ENCODE data around the gene MUC4.
A peak's percentile ranks its signal among the peaks of the same experiment; 100 is the strongest.
"Not testable (repeated sequence)": the region's sequence is repeated elsewhere in the genome, so short reads cannot be mapped to it uniquely, and the experiment has no call there.

Gene MUC4

GRCh38 chr3:195802261-195802701, 9.4 kb downstream of the MUC4 start:
- Histone ChIP-seq H3K9me3 (ENCODE audit: control insufficient read depth in 2 of 2, low read length in 2 of 2) (no peaks in the 10 kb centered on the region), H3K4me3 (ENCODE audit: low read length in 2 of 2) (peak overlapping the region; percentile 50 to 71), H3K9ac (ENCODE audit: low read length in 2 of 2) (peak overlapping the region in 1 of 2 donors; percentile 52), H3K27ac (ENCODE audit: low read length) (peak overlapping the region; percentile 49), H3K36me3 (ENCODE audit: control insufficient read depth in 2 of 2, insufficient read depth in 2 of 2, low read length in 2 of 2) (no peaks in the 10 kb centered on the region), H3K4me1 (ENCODE audit: control insufficient read depth, insufficient read depth, low read length) (peaks cover 14% of the 10 kb centered on the region), H3K27me3 (ENCODE audit: control insufficient read depth in 1 of 2, insufficient read depth in 2 of 2, low read length in 2 of 2) (no peaks in the 10 kb centered on the region)

DNA sequence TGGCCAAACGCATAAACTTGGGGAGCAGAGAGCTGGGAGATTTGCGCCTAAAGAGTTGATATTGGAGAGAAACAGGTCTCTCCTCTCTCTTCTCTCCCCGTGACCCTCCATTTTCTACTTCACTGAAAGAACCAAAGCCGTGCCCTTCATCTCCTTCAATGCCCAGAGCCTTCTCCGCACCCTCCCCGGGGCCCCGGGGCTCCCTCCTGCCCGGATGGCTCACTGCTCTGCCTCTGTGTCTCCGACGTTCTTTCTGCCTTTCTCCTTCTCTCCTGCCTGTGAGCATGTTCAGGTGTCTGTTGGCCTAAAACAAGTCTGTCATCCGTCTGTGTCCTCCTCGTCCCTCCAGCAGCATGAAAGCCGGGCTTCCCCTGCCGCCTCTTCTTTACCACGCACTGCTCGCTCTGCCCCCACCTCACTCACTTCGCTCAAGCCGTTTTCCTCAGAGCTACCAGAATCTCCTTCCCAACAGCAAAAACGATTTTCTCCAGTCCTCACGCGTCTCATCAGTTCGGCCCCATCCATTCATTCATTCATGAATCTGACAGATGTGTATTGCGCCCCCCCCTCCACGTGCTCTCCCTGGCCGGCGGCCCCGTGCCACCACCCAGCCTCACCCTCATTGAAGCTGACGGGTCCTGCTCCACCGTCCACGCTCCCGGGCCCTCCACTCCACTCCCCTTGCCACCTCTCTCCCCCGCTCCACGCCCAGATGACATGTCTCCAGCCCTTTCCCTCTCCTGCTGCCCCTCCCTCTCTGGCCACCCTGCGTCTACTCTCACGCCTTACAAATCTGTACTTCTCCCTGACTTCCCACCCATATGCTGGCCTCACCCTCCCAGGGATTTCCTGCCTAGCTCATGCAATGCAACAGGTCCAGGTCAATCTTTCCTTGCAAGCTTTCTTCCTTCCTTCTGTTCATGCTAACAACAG, 10.2 kb downstream of the MUC4 start:
- Histone ChIP-seq H3K9ac (ENCODE audit: low read length in 2 of 2) (no peak overlapping the region), H3K27me3 (ENCODE audit: control insufficient read depth in 1 of 2, insufficient read depth in 2 of 2, low read length in 2 of 2) (no peaks in the 10 kb centered on the region), H3K9me3 (ENCODE audit: control insufficient read depth in 2 of 2, low read length in 2 of 2) (no peaks in the 10 kb centered on the region), H3K4me3 (ENCODE audit: low read length in 2 of 2) (no peak overlapping the region), H3K4me1 (ENCODE audit: control insufficient read depth, insufficient read depth, low read length) (peaks cover 14% of the 10 kb centered on the region), H3K36me3 (ENCODE audit: control insufficient read depth in 2 of 2, insufficient read depth in 2 of 2, low read length in 2 of 2) (no peaks in the 10 kb centered on the region), H3K27ac (ENCODE audit: low read length) (no peak overlapping the region)

DNA sequence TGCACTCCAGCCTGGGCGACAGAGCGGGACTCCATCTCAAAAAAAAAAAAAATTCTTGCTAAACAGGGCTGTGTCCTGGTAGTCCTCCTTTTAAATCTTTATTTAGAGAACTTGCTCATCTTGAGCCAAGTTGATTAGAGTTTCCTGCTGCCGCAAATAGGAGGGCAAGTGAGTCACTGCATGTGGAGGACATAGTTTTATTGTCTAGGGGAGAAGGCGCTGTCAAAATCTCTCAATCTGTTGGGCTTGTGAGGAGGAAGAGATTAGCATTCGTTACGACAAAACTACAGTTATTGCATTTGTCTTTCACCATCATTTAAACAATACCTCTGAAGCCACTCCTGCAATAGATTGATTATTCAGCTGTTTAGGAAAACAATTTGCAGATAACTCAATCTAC, 11.5 kb downstream of the MUC4 start:
- no peak overlapping the region for H3K9ac ChIP-seq (ENCODE audit: low read length in 2 of 2)
- H3K36me3 ChIP-seq (ENCODE audit: control insufficient read depth in 2 of 2, insufficient read depth in 2 of 2, low read length in 2 of 2), result no peaks in the 10 kb centered on the region
- H3K27ac ChIP-seq (ENCODE audit: low read length), result no peak overlapping the region
- H3K9me3 ChIP-seq (ENCODE audit: control insufficient read depth in 2 of 2, low read length in 2 of 2), result no peaks in the 10 kb centered on the region
- no peaks in the 10 kb centered on the region for H3K27me3 ChIP-seq (ENCODE audit: control insufficient read depth in 1 of 2, insufficient read depth in 2 of 2, low read length in 2 of 2)
- H3K4me1 ChIP-seq (ENCODE audit: control insufficient read depth, insufficient read depth, low read length), result peaks cover 14% of the 10 kb centered on the region
- H3K4me3 ChIP-seq (ENCODE audit: low read length in 2 of 2), result no peak overlapping the region

DNA sequence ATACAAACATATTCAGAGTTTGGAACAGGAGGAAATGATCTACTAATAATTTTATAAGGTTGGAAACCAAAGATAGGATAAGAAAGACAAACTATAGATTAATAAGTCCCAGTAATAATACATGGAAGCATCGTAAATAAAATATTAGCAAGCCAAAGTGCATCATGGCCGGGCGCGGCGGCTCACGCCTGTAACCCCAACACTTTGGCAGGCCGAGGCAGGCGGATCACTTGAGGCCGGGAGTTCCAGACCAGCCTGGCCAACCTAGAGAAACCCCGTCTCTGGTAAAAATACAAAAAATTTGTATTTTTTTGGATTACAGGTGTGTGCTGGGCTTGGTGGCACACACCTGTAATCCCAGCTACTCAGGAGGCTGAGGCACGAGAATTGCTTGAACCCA, 14.9 kb downstream of the MUC4 start:
- Histone ChIP-seq H3K4me3 (ENCODE audit: low read length in 2 of 2) (no peak overlapping the region), H3K4me1 (ENCODE audit: control insufficient read depth, insufficient read depth, low read length) (peaks cover 1% of the 10 kb centered on the region), H3K27ac (ENCODE audit: low read length) (no peak overlapping the region), H3K9me3 (ENCODE audit: control insufficient read depth in 2 of 2, low read length in 2 of 2) (peaks cover 0 to 2% of the 10 kb centered on the region in 2 donors), H3K27me3 (ENCODE audit: control insufficient read depth in 1 of 2, insufficient read depth in 2 of 2, low read length in 2 of 2) (no peaks in the 10 kb centered on the region), H3K9ac (ENCODE audit: low read length in 2 of 2) (no peak overlapping the region), H3K36me3 (ENCODE audit: control insufficient read depth in 2 of 2, insufficient read depth in 2 of 2, low read length in 2 of 2) (no peaks in the 10 kb centered on the region)

DNA sequence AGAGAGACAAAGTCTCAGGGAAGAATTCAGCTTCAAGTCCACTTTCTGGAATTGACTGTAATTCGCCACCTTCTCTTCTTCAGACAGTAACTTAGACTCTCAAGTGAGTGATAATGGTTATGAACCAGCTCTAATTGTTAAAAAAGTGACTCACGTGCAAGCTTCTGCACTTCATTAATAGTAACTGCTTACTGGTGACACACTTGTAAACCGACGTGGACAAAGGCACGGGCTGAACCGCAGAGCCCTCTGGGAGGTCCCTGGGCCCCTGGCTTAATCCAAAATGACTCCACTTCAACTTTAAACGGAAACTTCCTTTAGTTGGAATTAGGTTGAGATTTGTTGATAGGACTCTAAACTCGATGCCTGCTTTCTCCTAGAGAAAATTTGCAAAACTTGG, 17.0 kb downstream of the MUC4 start:
- Histone ChIP-seq H3K27ac (ENCODE audit: low read length) (no peak overlapping the region), H3K9me3 (ENCODE audit: control insufficient read depth in 2 of 2, low read length in 2 of 2) (peaks cover 2 to 3% of the 10 kb centered on the region in 2 donors), H3K27me3 (ENCODE audit: control insufficient read depth in 1 of 2, insufficient read depth in 2 of 2, low read length in 2 of 2) (peaks cover 0 to 2% of the 10 kb centered on the region in 2 donors)

DNA sequence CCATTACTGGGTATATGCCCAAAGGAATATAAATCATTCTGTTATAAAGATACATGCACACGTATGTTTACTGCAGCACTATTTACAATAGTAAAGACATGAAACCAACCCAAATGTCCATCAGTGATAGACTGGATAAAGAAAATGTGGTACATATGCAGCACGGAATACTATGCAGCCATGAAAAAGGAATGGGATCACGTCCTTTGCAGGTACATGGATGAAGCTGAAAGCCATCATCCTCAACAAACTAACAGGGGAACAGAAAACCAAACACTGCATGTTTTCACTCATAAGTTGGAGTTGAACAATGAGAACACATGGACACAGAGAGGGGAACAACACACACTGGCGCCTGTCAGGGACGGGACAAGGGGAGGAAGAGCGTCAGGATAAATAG, 19.1 kb downstream of the MUC4 start:
- not testable (repeated sequence) for H3K27ac ChIP-seq (ENCODE audit: low read length); H3K9me3 ChIP-seq (ENCODE audit: control insufficient read depth in 2 of 2, low read length in 2 of 2); H3K9ac ChIP-seq (ENCODE audit: low read length in 2 of 2); H3K4me3 ChIP-seq (ENCODE audit: low read length in 2 of 2); H3K36me3 ChIP-seq (ENCODE audit: control insufficient read depth in 2 of 2, insufficient read depth in 2 of 2, low read length in 2 of 2); H3K27me3 ChIP-seq (ENCODE audit: control insufficient read depth in 1 of 2, insufficient read depth in 2 of 2, low read length in 2 of 2); H3K4me1 ChIP-seq (ENCODE audit: control insufficient read depth, insufficient read depth, low read length)

More for the DNA sequence above, 17.0 kb downstream of the MUC4 start:
- Histone ChIP-seq H3K36me3 (ENCODE audit: control insufficient read depth in 2 of 2, insufficient read depth in 2 of 2, low read length in 2 of 2) (no peaks in the 10 kb centered on the region), H3K4me3 (ENCODE audit: low read length in 2 of 2) (no peak overlapping the region), H3K9ac (ENCODE audit: low read length in 2 of 2) (no peak overlapping the region), H3K4me1 (ENCODE audit: control insufficient read depth, insufficient read depth, low read length) (no peaks in the 10 kb centered on the region)

GRCh38 chr3:195790901-195791300, 20.8 kb downstream of the MUC4 start:
- Histone ChIP-seq H3K9me3 (ENCODE audit: control insufficient read depth in 2 of 2, low read length in 2 of 2) (peaks cover 2 to 3% of the 10 kb centered on the region in 2 donors), H3K27ac (ENCODE audit: low read length) (no peak overlapping the region), H3K36me3 (ENCODE audit: control insufficient read depth in 2 of 2, insufficient read depth in 2 of 2, low read length in 2 of 2) (no peaks in the 10 kb centered on the region), H3K4me3 (ENCODE audit: low read length in 2 of 2) (no peak overlapping the region), H3K27me3 (ENCODE audit: control insufficient read depth in 1 of 2, insufficient read depth in 2 of 2, low read length in 2 of 2) (peaks cover 0 to 4% of the 10 kb centered on the region in 2 donors), H3K9ac (ENCODE audit: low read length in 2 of 2) (no peak overlapping the region), H3K4me1 (ENCODE audit: control insufficient read depth, insufficient read depth, low read length) (no peaks in the 10 kb centered on the region)

DNA sequence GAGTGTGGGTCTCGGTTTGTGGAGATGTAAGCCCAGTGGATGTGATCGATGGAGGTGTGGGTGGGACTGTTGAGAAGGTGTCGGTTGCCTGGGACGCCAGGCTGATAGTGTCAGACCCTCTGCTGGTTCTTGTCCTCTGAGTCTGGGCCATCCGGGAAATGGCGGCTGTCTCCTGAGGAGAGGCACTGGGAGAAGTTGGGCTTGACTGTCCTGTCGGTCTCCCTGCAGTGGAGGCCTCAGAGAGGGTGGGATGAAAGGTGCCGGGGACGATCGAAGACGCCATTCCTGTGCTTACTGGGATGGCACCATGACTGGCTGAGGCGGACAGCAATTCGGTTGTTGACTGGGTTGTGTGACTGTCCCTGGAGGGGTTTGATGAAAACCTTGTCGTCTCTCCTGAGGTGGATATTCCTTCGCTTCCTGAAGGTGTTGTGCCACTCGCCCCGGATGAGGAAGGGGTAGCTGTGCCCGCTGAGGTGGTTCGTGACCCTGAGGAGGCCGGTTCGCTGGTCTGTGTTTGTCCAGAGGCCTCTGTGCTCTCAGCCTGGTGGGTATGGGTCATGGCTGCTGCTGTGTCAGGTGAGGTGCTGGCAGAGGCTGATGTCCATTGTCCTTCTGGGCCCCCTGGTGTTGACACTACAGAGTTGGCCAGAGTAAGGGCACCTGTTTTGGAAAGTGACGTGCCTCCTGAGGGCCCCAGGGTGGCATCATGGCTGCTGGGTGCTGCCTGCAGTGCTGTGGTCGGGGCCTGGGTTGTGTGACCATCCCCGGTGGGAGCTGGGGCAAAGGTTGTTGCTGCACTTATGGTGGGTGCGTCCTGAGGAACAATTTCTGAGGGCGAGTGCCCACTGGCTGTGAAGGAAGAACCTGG, 22.8 kb downstream of the MUC4 start:
- no peak overlapping the region for H3K27ac ChIP-seq (ENCODE audit: low read length)
- no peaks in the 10 kb centered on the region for H3K36me3 ChIP-seq (ENCODE audit: control insufficient read depth in 2 of 2, insufficient read depth in 2 of 2, low read length in 2 of 2)

GRCh38 chr3:195785781-195786405, 25.8 kb downstream of the MUC4 start:
- H3K9me3 ChIP-seq (ENCODE audit: control insufficient read depth in 2 of 2, low read length in 2 of 2); H3K27me3 ChIP-seq (ENCODE audit: control insufficient read depth in 1 of 2, insufficient read depth in 2 of 2, low read length in 2 of 2); H3K27ac ChIP-seq (ENCODE audit: low read length); H3K4me1 ChIP-seq (ENCODE audit: control insufficient read depth, insufficient read depth, low read length); H3K9ac ChIP-seq (ENCODE audit: low read length in 2 of 2); H3K4me3 ChIP-seq (ENCODE audit: low read length in 2 of 2); H3K36me3 ChIP-seq (ENCODE audit: control insufficient read depth in 2 of 2, insufficient read depth in 2 of 2, low read length in 2 of 2): not testable (repeated sequence)

More for the DNA sequence above, 22.8 kb downstream of the MUC4 start:
- no peaks in the 10 kb centered on the region for H3K4me1 ChIP-seq (ENCODE audit: control insufficient read depth, insufficient read depth, low read length)
- H3K9me3 ChIP-seq (ENCODE audit: control insufficient read depth in 2 of 2, low read length in 2 of 2), result peaks cover 2 to 3% of the 10 kb centered on the region in 2 donors
- no peak overlapping the region for H3K9ac ChIP-seq (ENCODE audit: low read length in 2 of 2)
- no peak overlapping the region for H3K4me3 ChIP-seq (ENCODE audit: low read length in 2 of 2)
- H3K27me3 ChIP-seq (ENCODE audit: control insufficient read depth in 1 of 2, insufficient read depth in 2 of 2, low read length in 2 of 2), result peaks cover 0 to 6% of the 10 kb centered on the region in 2 donors

DNA sequence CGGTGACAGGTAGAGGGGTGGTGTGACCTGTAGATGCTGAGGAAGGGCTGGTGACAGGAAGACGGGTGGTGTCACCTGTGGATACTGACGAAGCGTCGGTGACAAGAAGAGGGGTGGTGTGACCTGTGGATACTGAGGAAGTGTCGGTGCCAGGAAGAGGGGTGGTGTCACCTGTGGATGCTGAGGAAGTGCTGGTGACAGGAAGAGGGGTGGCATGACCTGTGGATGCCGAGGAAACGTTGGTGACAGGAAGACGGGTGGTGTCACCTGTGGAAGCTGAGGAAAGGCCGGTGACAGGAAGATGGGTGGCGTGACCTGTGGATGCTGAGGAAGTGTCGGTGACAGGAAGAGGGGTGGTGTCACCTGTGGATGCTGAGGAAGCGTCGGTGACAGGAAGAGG, 27.7 kb downstream of the MUC4 start:
- not testable (repeated sequence) for H3K4me1 ChIP-seq (ENCODE audit: control insufficient read depth, insufficient read depth, low read length); H3K36me3 ChIP-seq (ENCODE audit: control insufficient read depth in 2 of 2, insufficient read depth in 2 of 2, low read length in 2 of 2); H3K27me3 ChIP-seq (ENCODE audit: control insufficient read depth in 1 of 2, insufficient read depth in 2 of 2, low read length in 2 of 2); H3K27ac ChIP-seq (ENCODE audit: low read length); H3K4me3 ChIP-seq (ENCODE audit: low read length in 2 of 2); H3K9me3 ChIP-seq (ENCODE audit: control insufficient read depth in 2 of 2, low read length in 2 of 2); H3K9ac ChIP-seq (ENCODE audit: low read length in 2 of 2)

Measured in stomach smooth muscle (tissue), 2 donors.